Measurements from ENCODE around the gene IGSF5.
A peak's percentile ranks its signal among the peaks of the same experiment; 100 is the strongest.
"Not testable (repeated sequence)": the region's sequence is repeated elsewhere in the genome, so short reads cannot be mapped to it uniquely, and the experiment has no call there.

Gene IGSF5

GRCh38 chr21:39744883-39745282 lies at the start of gene IGSF5:
Gene IGSF5 (plus strand): TSS chr21:39745183. CDS start chr21:39745510, 327 bp downstream.
- FAIRE-seq = not testable (repeated sequence)

DNA sequence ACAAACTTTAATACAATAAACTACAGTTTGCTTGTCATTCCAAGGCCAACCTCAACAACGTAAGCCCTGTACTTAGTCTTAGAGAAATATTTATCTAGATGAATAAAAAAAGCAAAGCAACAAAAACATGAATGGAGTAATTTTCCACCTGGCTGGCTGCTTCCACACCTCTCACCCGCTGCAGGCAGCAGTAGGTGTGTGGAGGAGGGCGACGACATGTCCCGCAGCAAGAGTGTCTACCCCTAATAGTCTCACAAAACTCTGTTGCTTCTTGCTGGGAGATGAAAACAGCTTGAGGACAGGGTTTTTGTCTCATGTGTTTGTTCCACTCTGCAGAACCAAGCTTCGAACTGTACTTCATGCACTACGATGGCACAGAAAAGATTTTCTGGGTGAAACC lies 48.8 kb upstream of the IGSF5 start:
- FAIRE-seq = no peak
- DNase-seq (ENCODE audit: low spot score) = no peak

More at GRCh38 chr21:39744883-39745282, at the start of gene IGSF5:
- DNase-seq (ENCODE audit: low spot score) = not testable (repeated sequence)

DNA sequence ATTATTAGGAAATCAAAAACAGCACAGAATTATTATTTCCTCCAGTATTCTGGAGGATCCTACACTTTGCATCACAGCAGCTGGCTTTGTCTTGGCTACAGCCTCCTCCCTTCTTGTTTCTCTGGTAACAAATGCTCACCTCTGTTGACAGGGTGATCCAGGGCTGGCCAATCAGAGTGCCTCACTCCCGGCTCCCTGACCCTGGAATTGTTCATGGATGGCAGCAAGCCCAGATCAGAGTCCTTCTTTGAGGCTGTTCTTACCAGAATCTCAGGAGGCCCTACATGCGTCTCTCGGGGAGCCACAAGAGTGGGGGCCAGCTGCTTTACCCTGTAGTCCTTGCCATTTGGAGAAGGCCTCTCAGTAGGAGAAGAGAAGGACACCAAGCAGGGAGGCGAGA lies 48.4 kb upstream of the IGSF5 start:
- FAIRE-seq = no peak
- DNase-seq (ENCODE audit: low spot score) = no peak

DNA sequence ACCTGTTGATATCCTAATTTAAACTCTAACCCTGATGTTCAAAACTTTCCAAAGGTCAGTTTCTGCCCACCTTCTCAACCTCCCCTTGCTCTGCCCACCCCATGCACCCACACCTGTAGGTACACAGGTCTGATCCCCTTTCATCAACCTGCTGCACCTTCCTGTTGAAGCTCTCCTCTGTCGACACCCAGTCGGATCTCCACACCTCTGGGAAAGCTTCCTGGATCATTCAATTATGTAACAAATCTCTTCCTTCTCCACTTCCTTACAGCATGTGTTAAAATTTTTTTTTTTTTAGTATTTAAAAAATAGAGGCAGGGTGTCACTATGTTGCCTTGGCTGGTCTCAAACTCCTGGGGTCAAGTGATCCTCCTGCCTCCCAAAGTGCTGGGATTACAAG lies 44.7 kb upstream of the IGSF5 start:
- FAIRE-seq (no peak), DNase-seq (ENCODE audit: low spot score) (no peak)

DNA sequence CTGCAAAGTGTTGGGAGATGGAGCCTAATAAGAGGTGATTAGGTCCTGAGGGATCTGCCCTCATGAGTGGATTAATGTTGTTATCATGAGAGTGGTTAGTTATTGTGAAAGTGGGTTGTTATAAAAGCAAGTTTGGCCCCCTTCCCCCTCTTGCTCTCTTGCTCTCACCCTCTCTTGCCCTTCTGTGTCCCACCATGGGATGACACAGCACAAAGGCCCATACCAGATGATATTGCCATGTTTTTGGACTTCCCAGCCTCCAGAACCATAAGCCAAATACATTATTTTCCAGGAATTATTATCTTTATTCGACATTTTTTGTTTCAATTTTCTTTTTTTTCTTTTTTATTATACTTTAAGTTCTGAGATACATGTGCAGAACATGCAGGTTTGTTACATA lies 41.4 kb upstream of the IGSF5 start:
- DNase-seq (ENCODE audit: low spot score) (no peak), FAIRE-seq (no peak)

DNA sequence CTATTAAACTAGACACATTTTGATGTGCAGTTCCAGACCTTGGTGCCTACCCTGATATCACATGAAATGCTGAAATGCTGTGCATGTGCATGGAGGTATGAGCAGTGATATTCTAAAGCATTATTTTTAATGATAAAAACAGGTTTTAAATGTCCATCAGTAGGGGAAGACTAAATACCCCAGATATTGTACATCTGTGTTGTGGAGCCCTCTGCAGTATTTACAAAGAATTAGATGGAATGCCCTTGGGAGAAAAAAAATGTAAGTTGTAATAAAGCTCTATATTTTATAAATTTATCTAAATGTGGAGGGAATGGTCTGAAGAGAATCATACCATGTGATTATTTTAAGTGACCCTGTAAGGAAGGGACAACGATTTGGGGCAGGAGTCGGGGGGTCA lies 39.1 kb upstream of the IGSF5 start:
- no peak for DNase-seq (ENCODE audit: low spot score)
- FAIRE-seq = no peak

DNA sequence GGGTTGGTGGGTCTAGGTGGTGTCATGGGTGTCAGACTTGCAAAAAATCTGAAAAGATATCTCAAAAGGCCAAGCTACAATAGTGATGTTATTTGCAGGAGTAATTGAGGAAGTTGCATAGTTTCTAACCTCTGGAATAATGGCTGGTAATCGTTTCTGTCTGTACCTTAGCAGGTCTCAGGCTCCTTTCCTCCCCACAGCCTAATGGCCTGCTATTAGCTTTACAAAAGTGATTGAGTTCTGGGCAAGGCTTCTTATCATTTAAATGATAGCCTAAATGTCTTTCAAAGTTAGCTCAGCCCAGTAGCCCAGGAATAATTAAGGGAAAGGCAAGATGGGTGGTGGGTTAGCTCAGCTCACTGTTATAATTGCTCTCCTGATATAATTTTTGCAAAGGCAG lies 37.7 kb upstream of the IGSF5 start:
- no peak for FAIRE-seq
- no peak for DNase-seq (ENCODE audit: low spot score)

DNA sequence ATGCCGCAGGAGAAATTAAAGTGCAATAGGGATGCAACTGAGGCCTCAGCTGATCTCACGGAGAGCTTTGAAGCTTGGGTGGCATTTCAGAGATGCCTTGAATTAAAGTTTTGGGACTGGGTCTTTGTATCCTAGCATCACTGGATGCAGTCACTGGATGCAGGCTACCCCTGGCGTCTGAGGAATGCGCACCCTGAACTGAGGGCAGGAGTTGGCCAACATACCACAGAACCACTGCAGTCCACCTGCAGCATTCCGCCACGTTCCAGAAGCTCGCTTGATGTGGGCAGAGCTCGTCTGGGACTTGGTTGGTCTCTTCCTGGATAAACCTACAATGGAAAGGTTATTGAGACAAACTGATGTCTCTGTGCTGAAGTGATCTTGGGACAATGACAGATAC lies 34.1 kb upstream of the IGSF5 start:
- no peak for DNase-seq (ENCODE audit: low spot score)
- FAIRE-seq = no peak

DNA sequence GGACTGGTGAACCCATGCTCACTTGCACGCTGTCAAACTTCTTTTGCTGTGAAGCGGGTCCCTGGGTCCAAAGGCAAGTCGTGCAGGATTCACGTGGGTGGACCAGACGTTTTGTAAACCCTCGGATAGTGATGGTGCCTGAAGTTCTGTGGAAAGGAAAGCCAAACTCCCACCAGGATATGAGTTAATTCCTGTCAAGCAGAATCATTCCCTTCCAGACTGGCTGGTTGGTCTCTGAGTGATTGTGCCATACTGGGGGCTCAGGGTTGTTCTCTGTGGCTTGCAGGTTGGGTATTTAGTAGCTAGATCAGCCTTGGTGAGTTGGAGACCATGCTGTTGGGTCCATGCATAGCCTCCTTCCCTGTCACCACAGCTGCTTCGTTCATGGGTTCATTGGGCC lies 32.7 kb upstream of the IGSF5 start:
- no peak for FAIRE-seq

GRCh38 chr21:39712976-39713375 lies 32.0 kb upstream of the IGSF5 start:
- DNase-seq (ENCODE audit: low spot score) = no peak
- no peak for FAIRE-seq

More for the DNA sequence above, 32.7 kb upstream of the IGSF5 start:
- DNase-seq (ENCODE audit: low spot score) = no peak

DNA sequence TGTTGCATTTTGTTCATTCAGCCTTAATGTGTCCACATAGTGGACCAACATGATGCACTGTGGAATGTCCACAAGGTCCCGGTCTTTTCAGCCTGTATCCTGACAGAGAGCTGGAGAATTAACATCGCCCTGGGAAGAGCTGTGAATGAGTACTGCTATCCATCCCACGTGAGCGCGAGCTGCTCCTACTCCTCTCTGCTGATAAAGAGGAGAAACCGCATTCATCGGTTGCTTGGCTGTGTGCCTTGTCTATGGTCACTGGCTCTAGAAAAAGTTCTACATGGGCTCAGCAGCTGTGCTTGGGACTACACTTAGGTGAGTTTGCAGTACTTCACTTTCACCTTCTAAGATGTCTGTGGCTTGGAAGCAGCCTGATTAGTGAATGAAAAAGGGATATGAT lies 31.1 kb upstream of the IGSF5 start:
- FAIRE-seq (no peak), DNase-seq (ENCODE audit: low spot score) (no peak)

GRCh38 chr21:39714331-39714730 lies 30.7 kb upstream of the IGSF5 start:
- FAIRE-seq = no peak
- no peak for DNase-seq (ENCODE audit: low spot score)

GRCh38 chr21:39715804-39716397 lies 29.1 kb upstream of the IGSF5 start:
- DNase-seq (ENCODE audit: low spot score) (peak; percentile 25), FAIRE-seq (no peak)

- DNase-seq (ENCODE audit: low spot score) = no peak
- no peak for FAIRE-seq
These were observed 24.7 kb upstream of the IGSF5 start for GRCh38 chr21:39720126-39720778.

DNA sequence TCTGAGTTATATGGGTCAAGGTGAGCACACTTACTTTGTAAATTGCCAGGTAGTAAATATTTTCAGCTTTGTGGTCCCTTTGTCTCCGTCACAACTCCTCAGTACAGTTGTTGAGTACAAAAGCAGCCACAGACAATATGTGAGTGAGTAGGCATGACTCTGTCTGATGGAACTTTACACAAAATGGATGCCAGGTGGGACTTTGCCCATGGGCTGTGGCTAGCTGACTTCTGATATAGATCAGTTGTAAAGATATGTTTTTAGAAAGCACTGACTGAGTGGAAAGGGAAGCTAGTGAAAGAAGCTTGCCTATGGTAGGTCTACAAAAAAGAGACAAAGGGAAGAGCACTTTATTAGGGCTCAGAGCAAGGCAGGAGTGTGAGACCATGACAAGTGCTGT lies 23.1 kb upstream of the IGSF5 start:
- FAIRE-seq (no peak), DNase-seq (ENCODE audit: low spot score) (no peak)

DNA sequence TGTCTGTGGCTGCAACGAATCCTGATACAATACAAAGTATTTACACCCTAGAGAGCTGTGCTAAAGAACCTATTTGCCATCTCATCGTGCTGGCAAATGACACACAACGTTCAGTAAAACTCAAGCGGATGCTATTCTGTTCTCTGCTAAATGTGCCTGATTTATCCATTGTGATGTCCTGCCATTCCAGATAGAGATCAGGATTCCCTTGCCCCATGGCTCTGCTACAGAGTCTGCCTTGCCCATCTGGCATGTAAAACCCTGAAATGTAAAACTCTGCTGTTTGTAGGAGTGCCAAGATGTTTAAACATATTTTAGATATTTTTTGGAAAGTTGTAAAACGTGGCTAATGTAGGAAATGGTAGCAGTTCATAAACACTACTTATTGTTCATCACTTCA lies 20.0 kb upstream of the IGSF5 start:
- DNase-seq (ENCODE audit: low spot score) (no peak), FAIRE-seq (no peak)

DNA sequence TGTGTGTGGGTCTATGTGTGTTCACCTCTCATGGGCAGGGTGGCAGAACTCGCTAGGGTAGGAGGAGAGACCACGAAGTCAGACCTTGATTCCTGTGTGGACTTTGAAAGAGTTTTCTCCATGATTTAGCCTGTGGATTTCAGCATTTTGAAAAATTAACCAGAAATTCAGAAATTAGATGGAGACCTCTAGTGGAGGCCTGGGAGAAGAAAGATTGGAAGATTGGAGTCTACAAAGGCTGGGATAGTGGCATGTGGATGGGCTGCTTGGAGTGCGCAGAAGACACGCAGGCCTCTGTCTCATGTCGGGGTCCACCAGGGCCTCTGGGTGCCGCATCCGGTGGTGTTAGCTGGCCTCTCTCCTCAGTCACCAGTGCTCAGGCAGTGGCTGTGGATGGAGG lies 18.9 kb upstream of the IGSF5 start:
- FAIRE-seq (no peak), DNase-seq (ENCODE audit: low spot score) (no peak)

GRCh38 chr21:39727401-39728120 lies 17.4 kb upstream of the IGSF5 start:
- DNase-seq (ENCODE audit: low spot score) = no peak
- no peak for FAIRE-seq

- no peak for DNase-seq (ENCODE audit: low spot score)
- no peak for FAIRE-seq
These were observed 16.6 kb upstream of the IGSF5 start for GRCh38 chr21:39728341-39728740.

- FAIRE-seq (no peak), DNase-seq (ENCODE audit: low spot score) (no peak)
These were observed 14.4 kb upstream of the IGSF5 start for GRCh38 chr21:39730418-39731157.

DNA sequence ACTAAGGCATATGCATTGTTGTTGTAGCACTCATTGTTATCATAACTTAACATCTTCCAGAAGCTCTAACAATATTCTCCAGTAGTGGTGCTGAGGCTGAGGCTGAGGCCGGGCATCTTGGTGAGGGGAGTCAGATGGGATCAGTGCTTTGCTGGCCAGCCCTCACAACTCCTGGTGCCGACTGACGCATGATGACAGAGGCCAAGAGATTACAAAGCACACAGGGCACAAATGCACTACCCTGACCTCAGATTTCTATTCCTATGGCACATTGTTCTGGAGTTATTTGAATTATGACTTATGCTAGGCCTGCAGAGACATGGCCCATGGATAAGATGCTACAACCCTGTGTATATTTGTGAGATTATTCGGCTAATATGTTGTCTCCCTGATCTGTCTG lies 8.3 kb upstream of the IGSF5 start:
- FAIRE-seq = no peak
- DNase-seq (ENCODE audit: low spot score) = no peak

- no peak for FAIRE-seq
These were observed 7.5 kb upstream of the IGSF5 start for GRCh38 chr21:39737376-39738000.

More at GRCh38 chr21:39737376-39738000, 7.5 kb upstream of the IGSF5 start:
- no peak for DNase-seq (ENCODE audit: low spot score)
